Measurements from ENCODE around the gene RAMP3. TPM values are rescaled to one million over a fixed set of nuclear protein-coding genes. Genes with fewer than 3 reads are reported as not detected.

Gene RAMP3
- polyA plus RNA-seq, 1 donor (not counting 4 experiments of a cell fraction or from before 2014, with no cell fraction given) = not detected

GRCh38 chr7:45180084-45180986, 22.7 kb downstream of the RAMP3 start:
- Histone ChIP-seq H3K27me3 (ENCODE audit: control insufficient read depth, extremely low read depth, insufficient read depth, low read length) (peaks cover 26% of the 10 kb centered on the region), H3K4me1 (ENCODE audit: control insufficient read depth, extremely low read depth, insufficient read depth, low read length) (no peaks in the 10 kb centered on the region), H3K9me1 (ENCODE audit: control insufficient read depth, extremely low read depth, insufficient read depth, low read length) (no peaks in the 10 kb centered on the region), H3K4me3 (ENCODE audit: control insufficient read depth in 2 of 3, extremely low read depth in 1 of 3, insufficient read depth in 2 of 3, low read depth in 1 of 3, low read length in 3 of 3) (no peak overlapping the region), H4K20me1 (ENCODE audit: control insufficient read depth, extremely low read depth, insufficient read depth, low read length) (peaks cover 2% of the 10 kb centered on the region), H3K27ac (ENCODE audit: control insufficient read depth, insufficient read depth, low read length) (no peak overlapping the region), H3K4me2 (ENCODE audit: control insufficient read depth, extremely low read depth, insufficient read depth, low read depth, low read length) (no peak overlapping the region), H2AFZ (ENCODE audit: control insufficient read depth, low read length) (no peak overlapping the region), H3K79me2 (ENCODE audit: control insufficient read depth, insufficient read depth, low read length) (no peaks in the 10 kb centered on the region), H3K9ac (ENCODE audit: control insufficient read depth, extremely low read depth, insufficient read depth, low read length) (no peak overlapping the region), H3K9me3 (ENCODE audit: control insufficient read depth, low read depth, low read length) (no peaks in the 10 kb centered on the region), H3K36me3 (ENCODE audit: control insufficient read depth in 2 of 2, extremely low read depth in 1 of 2, insufficient read depth in 2 of 2, low read length in 2 of 2) (no peaks in the 10 kb centered on the region)
- dilution Hi-C loops (cut with MboI; ENCODE audit: extremely low pct_ligation_motif_present, low sequenced_read_pairs) = no loop called here
- DNase-seq (ENCODE audit: low read depth, low spot score) (no peak), FAIRE-seq (no peak)
- TF ChIP-seq EZH2 (IDR thresholded peaks at IDR 0.05; ENCODE audit: low read length) = no peak
- TF ChIP-seq CTCF (optimal IDR thresholded peaks at IDR 0.05 in 1 of 3, IDR thresholded peaks at IDR 0.05 in 1 of 3, conservative IDR thresholded peaks at IDR 0.05 in 1 of 3; ENCODE audit: extremely low read depth in 1 of 3, insufficient read depth in 2 of 3, low read length in 3 of 3) = no peak

- H3K4me2 ChIP-seq (ENCODE audit: control insufficient read depth, extremely low read depth, insufficient read depth, low read depth, low read length) = no peak overlapping the region
- H3K9me3 ChIP-seq (ENCODE audit: control insufficient read depth, low read depth, low read length) = no peaks in the 10 kb centered on the region
- no peaks in the 10 kb centered on the region for H3K79me2 ChIP-seq (ENCODE audit: control insufficient read depth, insufficient read depth, low read length)
- no peak overlapping the region for H3K9ac ChIP-seq (ENCODE audit: control insufficient read depth, extremely low read depth, insufficient read depth, low read length)
- no peak overlapping the region for H3K4me3 ChIP-seq (ENCODE audit: control insufficient read depth in 2 of 3, extremely low read depth in 1 of 3, insufficient read depth in 2 of 3, low read depth in 1 of 3, low read length in 3 of 3)
- H3K27ac ChIP-seq (ENCODE audit: control insufficient read depth, insufficient read depth, low read length) = no peak overlapping the region
- no peak for FAIRE-seq
- no peaks in the 10 kb centered on the region for H3K4me1 ChIP-seq (ENCODE audit: control insufficient read depth, extremely low read depth, insufficient read depth, low read length)
- H3K36me3 ChIP-seq (ENCODE audit: control insufficient read depth in 2 of 2, extremely low read depth in 1 of 2, insufficient read depth in 2 of 2, low read length in 2 of 2) = no peaks in the 10 kb centered on the region
- no peak for TF ChIP-seq EZH2 (IDR thresholded peaks at IDR 0.05; ENCODE audit: low read length)
- no peak for TF ChIP-seq CTCF (optimal IDR thresholded peaks at IDR 0.05 in 1 of 3, IDR thresholded peaks at IDR 0.05 in 1 of 3, conservative IDR thresholded peaks at IDR 0.05 in 1 of 3; ENCODE audit: extremely low read depth in 1 of 3, insufficient read depth in 2 of 3, low read length in 3 of 3)
- H4K20me1 ChIP-seq (ENCODE audit: control insufficient read depth, extremely low read depth, insufficient read depth, low read length) = peaks cover 2% of the 10 kb centered on the region
- no peak for DNase-seq (ENCODE audit: low read depth, low spot score)
- no peaks in the 10 kb centered on the region for H3K9me1 ChIP-seq (ENCODE audit: control insufficient read depth, extremely low read depth, insufficient read depth, low read length)
- dilution Hi-C loops (cut with MboI; ENCODE audit: extremely low pct_ligation_motif_present, low sequenced_read_pairs) = no loop called here
- H3K27me3 ChIP-seq (ENCODE audit: control insufficient read depth, extremely low read depth, insufficient read depth, low read length) = peaks cover 26% of the 10 kb centered on the region
- H2AFZ ChIP-seq (ENCODE audit: control insufficient read depth, low read length) = no peak overlapping the region
These were observed 23.8 kb downstream of the RAMP3 start for GRCh38 chr7:45181286-45181960.

Data from keratinocyte (primary cell).